Caco-2 (cell line): ENCODE measurements around the gene RNF130. TPM values are rescaled to one million over a fixed set of nuclear protein-coding genes. Genes with fewer than 3 reads are reported as not detected.

Experiments used
- BruUV-seq: library from RNA; stranded (reverse); fragments of 400-500 nt; replicated peaks from 2 replicates; lab custom pipeline; 2021; lab: Mats Ljungman, UMichigan
- CTCF ChIA-PET: fragments of 300-600 bp; sonication (Branson Sonifier 250); formaldehyde crosslinking; loops from one replicate; lab custom pipeline; 2022; ENCODE audit warnings: antibody characterized with exemption; lab: Charles Lee
- POLR2A ChIA-PET: fragments of 300-600 bp; sonication (Branson Sonifier 250); formaldehyde crosslinking; loops from one replicate; lab custom pipeline; 2022; ENCODE audit warnings: antibody characterized with exemption; lab: Charles Lee
- DNase-seq, 2 experiments: peaks; one replicate each; pipeline versions ENCODE4 v3.0.0 to v3.0.0-alpha.2; 2020 to 2022
- H3K27me3 ChIP-seq: replicated peaks from 2 replicates; pipeline ENCODE4 v1.6.0; 2011; ENCODE audit warnings: low read length; ENCODE audit not compliant: control insufficient read depth, insufficient read depth
- H3K36me3 ChIP-seq: 2 replicates; pipeline ENCODE4 v1.5.1; 2011; ENCODE audit warnings: low read length; ENCODE audit not compliant: control insufficient read depth, insufficient read depth
- H3K4me1 ChIP-seq: fragments of 250-450 bp; sonication (Bioruptor Pico); 2 replicates; pipeline ENCODE4 v1.5.1; 2020; ENCODE audit warnings: mild to moderate bottlenecking
- H3K4me3 ChIP-seq: 2 replicates; pipeline ENCODE4 v1.5.1; 2011; ENCODE audit warnings: low read depth, mild to moderate bottlenecking, control low read depth, low read length
- H3K9me3 ChIP-seq: fragments of 250-450 bp; sonication (Bioruptor Pico); 2 replicates; pipeline ENCODE4 v1.5.1; 2020; ENCODE audit warnings: mild to moderate bottlenecking, moderate library complexity
- H3K27ac Mint-ChIP-seq: one replicate; pipeline ENCODE4 v1.8.0; 2022; ENCODE audit warnings: mixed read lengths; ENCODE audit not compliant: unreplicated experiment
- H3K27me3 Mint-ChIP-seq: one replicate; pipeline ENCODE4 v1.8.0; 2022; ENCODE audit warnings: mixed read lengths; ENCODE audit not compliant: insufficient read depth, unreplicated experiment
- H3K36me3 Mint-ChIP-seq: one replicate; pipeline ENCODE4 v1.8.0; 2022; ENCODE audit warnings: mild to moderate bottlenecking, mixed read lengths; ENCODE audit not compliant: insufficient read depth, unreplicated experiment
- H3K4me1 Mint-ChIP-seq: one replicate; pipeline ENCODE4 v1.8.0; 2022; ENCODE audit warnings: low read depth, mixed read lengths; ENCODE audit not compliant: unreplicated experiment
- H3K4me3 Mint-ChIP-seq: one replicate; pipeline ENCODE4 v1.8.0; 2022; ENCODE audit warnings: mild to moderate bottlenecking, moderate library complexity, mixed read lengths; ENCODE audit not compliant: unreplicated experiment
- H3K9me3 Mint-ChIP-seq: one replicate; pipeline ENCODE4 v1.8.0; 2022; ENCODE audit warnings: mixed read lengths; ENCODE audit not compliant: unreplicated experiment
- intact Hi-C: fragments of 100-400 bp; cut with micrococcal nuclease; formaldehyde crosslinking; loops from one replicate; pipeline ENCODE4 v1.10.0; 2022; ENCODE audit not compliant: unreplicated experiment
- total RNA-seq: library from RNA; stranded (reverse); gene quantifications from 2 replicates; pipeline ENCODE4 v1.2.3, GENCODE V29; 2022
- TF ChIP-seq, protein P1 (sequence below), 2 experiments: fragments of 200-600 bp in 1 of 2; IDR thresholded peaks; 1 replicate in 1 of 2; 2 replicates in 1 of 2; pipeline versions ENCODE4 v1.5.1 to v1.8.0; 2011 to 2022; ENCODE audit warnings: antibody characterized with exemption in 1 of 2, control low read depth in 1 of 2, inconsistent platforms in 1 of 2, low read depth in 1 of 2, low read length in 1 of 2, mild to moderate bottlenecking in 1 of 2, moderate library complexity in 1 of 2; ENCODE audit not compliant: insufficient read depth in 1 of 2, severe bottlenecking in 1 of 2, unreplicated experiment in 1 of 2

RNF130 gene
- total RNA-seq, 1 experiment from 2014 or later, result 34.5 TPM

DNA sequence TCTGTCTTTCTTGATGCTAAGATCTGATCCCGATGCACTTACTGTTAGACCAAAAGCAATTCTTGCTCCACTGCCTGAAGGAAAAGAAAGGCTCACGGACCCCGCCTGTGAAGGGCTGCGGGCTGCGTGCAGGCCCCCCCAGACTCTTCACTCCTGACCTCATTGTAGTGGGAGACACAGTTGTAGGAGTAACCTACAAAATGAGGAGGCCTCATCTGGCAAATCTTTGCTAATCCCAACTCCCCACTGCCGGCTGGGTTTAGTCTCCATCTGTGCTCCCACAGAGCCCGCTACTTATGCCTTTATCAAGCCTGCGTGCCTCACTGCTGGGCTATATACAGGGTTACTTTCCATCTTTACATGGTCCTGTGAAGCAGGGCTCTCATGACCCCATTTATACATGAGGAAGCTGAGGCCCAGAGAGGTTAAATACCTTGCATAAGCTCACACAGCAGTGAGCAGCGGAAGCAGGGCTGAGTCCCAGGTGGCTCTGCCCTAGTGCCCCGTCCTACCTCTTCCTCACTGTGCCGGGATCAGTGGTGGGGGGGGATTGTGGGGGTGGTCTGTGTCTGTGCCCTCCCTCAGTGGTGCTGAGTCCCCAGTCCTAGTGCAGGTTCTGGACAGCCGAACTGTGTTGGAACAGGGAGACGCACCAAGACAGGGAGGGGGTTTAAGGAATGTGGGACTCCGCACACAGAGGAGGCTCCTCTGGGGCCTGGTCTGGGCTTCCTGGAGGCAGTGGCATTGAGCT lies 43.9 kb upstream of the RNF130 start:
- BruUV-seq, result no TSS peak
- no peak for DNase-seq
- Histone ChIP-seq H3K36me3 (no peaks in the 10 kb centered on the region), H3K27me3 (no peaks in the 10 kb centered on the region), H3K4me1 (no peaks in the 10 kb centered on the region), H3K9me3 (no peaks in the 10 kb centered on the region), H3K4me3 (no peak overlapping the region)
- ChIA-PET CTCF (interaction anchor here (0.7 to 0.9 kb wide), 2 partner anchors 213 to 352 kb away, joined by 3 to 9 read pairs; no protein-coding TSS in a partner anchor), POLR2A (no interaction called here)
- Mint-ChIP-seq H3K4me1 (no peaks in the 10 kb centered on the region), H3K9me3 (no peaks in the 10 kb centered on the region), H3K36me3 (no peaks in the 10 kb centered on the region), H3K27ac (no peak overlapping the region), H3K27me3 (no peaks in the 10 kb centered on the region), H3K4me3 (no peak overlapping the region)
- intact Hi-C loops, result loop anchor here (2.0 kb wide), 1 partner anchor 355 kb away; no protein-coding TSS in a partner anchor
- TF ChIP-seq, protein P1, sequence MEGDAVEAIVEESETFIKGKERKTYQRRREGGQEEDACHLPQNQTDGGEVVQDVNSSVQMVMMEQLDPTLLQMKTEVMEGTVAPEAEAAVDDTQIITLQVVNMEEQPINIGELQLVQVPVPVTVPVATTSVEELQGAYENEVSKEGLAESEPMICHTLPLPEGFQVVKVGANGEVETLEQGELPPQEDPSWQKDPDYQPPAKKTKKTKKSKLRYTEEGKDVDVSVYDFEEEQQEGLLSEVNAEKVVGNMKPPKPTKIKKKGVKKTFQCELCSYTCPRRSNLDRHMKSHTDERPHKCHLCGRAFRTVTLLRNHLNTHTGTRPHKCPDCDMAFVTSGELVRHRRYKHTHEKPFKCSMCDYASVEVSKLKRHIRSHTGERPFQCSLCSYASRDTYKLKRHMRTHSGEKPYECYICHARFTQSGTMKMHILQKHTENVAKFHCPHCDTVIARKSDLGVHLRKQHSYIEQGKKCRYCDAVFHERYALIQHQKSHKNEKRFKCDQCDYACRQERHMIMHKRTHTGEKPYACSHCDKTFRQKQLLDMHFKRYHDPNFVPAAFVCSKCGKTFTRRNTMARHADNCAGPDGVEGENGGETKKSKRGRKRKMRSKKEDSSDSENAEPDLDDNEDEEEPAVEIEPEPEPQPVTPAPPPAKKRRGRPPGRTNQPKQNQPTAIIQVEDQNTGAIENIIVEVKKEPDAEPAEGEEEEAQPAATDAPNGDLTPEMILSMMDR (IDR thresholded peaks at IDR 0.05; ENCODE audit: insufficient read depth in 1 of 2, low read depth in 1 of 2, low read length in 1 of 2, severe bottlenecking in 1 of 2, unreplicated experiment in 1 of 2), result no peak

DNA sequence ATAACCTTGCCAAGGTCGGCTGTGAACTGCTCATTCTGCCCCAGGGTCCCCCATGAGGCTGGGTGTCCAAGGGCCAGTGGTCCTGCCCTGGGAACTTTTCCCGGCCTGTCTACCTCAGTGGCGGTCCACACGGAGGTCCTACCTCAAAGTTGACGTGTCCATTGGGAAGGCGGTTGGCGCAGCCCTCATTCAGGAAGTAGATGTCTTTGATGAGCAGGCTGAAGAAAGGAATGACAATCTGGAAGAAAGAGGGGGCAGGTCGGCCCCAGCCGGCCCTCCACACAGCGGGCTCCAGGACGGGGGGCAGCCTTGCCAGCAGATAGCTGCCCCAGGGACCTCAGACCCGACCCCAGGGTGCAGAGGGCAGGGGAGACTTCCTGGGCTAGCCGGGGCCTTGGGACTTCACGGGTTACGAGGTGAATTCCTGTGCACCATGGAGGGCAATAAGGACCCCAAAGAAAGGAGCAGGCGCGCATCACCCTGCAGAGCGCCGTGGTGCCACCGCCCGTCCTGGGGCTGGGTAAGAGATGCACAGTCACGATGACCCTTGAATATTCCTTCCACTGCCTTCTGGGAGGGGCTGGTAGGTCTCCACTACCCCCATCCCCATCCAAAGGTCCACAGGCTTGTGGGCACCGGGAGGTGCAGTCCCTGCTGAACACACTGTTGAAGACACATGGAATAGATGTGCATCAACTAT lies 42.9 kb upstream of the RNF130 start:
- H3K4me3 Mint-ChIP-seq, result no peak overlapping the region
- no peaks in the 10 kb centered on the region for H3K4me1 Mint-ChIP-seq
- no peaks in the 10 kb centered on the region for H3K27me3 ChIP-seq
- no peaks in the 10 kb centered on the region for H3K9me3 ChIP-seq
- BruUV-seq, result no TSS peak
- ChIA-PET CTCF (no interaction called here), POLR2A (no interaction called here)
- TF ChIP-seq, protein P1 (IDR thresholded peaks at IDR 0.05; ENCODE audit: insufficient read depth in 1 of 2, low read depth in 1 of 2, low read length in 1 of 2, severe bottlenecking in 1 of 2, unreplicated experiment in 1 of 2), result no peak
- no peaks in the 10 kb centered on the region for H3K36me3 Mint-ChIP-seq
- no peaks in the 10 kb centered on the region for H3K4me1 ChIP-seq
- H3K36me3 ChIP-seq, result no peaks in the 10 kb centered on the region
- H3K9me3 Mint-ChIP-seq, result no peaks in the 10 kb centered on the region
- intact Hi-C loops, result no loop called here
- H3K27ac Mint-ChIP-seq, result no peak overlapping the region
- no peak for DNase-seq
- peaks cover under 1% of the 10 kb centered on the region for H3K27me3 Mint-ChIP-seq
- no peak overlapping the region for H3K4me3 ChIP-seq

- H3K27me3 Mint-ChIP-seq, result peaks cover 2% of the 10 kb centered on the region
- peaks cover 1% of the 10 kb centered on the region for H3K9me3 Mint-ChIP-seq
- ChIA-PET POLR2A (no interaction called here), CTCF (no interaction called here)
- no peak overlapping the region for H3K27ac Mint-ChIP-seq
- no peaks in the 10 kb centered on the region for H3K4me1 Mint-ChIP-seq
- Histone ChIP-seq H3K4me1 (no peaks in the 10 kb centered on the region), H3K27me3 (no peaks in the 10 kb centered on the region), H3K9me3 (no peaks in the 10 kb centered on the region), H3K36me3 (no peaks in the 10 kb centered on the region), H3K4me3 (no peak overlapping the region)
- H3K36me3 Mint-ChIP-seq, result no peaks in the 10 kb centered on the region
- TF ChIP-seq, protein P1 (IDR thresholded peaks at IDR 0.05; ENCODE audit: insufficient read depth in 1 of 2, low read depth in 1 of 2, low read length in 1 of 2, severe bottlenecking in 1 of 2, unreplicated experiment in 1 of 2), result no peak
- DNase-seq, result no peak
- BruUV-seq, result no TSS peak
- H3K4me3 Mint-ChIP-seq, result no peak overlapping the region
- intact Hi-C loops, result no loop called here
These were observed 42.2 kb upstream of the RNF130 start for GRCh38 chr5:180113660-180114303.
